Omental fat pad (tissue), 4 donors: ENCODE data around the gene THY1. TPM values are rescaled to one million over a fixed set of nuclear protein-coding genes. Genes with fewer than 3 reads are reported as not detected.
"Not testable (repeated sequence)": the region's sequence is repeated elsewhere in the genome, so short reads cannot be mapped to it uniquely, and the experiment has no call there.

Experiments
- ATAC-seq: fragments of 150-250 bp; one replicate; pipeline ENCODE4 v1.9.1; 2016; ENCODE audit warnings: mild to moderate bottlenecking, moderate library complexity; ENCODE audit not compliant: low FRiP score
- DNase-seq: peaks from one replicate; pipeline ENCODE4 v3.0.0-alpha.2; 2019; ENCODE audit warnings: low spot score
- total RNA-seq, 4 donors: library from RNA; depleted of rRNA; stranded (reverse); fragments of >200 nt; gene quantifications; one replicate each; pipeline ENCODE4 v1.1.0, GENCODE V29; 2016
- TF ChIP-seq, protein P1 (sequence below), 3 donors: fragments of 450-650 bp; IDR thresholded peaks; one replicate each; pipeline ENCODE4 v1.5.1; 2016 to 2017; ENCODE audit warnings: antibody characterized with exemption in 3 of 3, mild to moderate bottlenecking in 3 of 3, moderate library complexity in 2 of 3

Gene THY1
- total RNA-seq, 4 donors from 2014 or later = 12.0 to 71.5 (median 33.3) TPM

DNA sequence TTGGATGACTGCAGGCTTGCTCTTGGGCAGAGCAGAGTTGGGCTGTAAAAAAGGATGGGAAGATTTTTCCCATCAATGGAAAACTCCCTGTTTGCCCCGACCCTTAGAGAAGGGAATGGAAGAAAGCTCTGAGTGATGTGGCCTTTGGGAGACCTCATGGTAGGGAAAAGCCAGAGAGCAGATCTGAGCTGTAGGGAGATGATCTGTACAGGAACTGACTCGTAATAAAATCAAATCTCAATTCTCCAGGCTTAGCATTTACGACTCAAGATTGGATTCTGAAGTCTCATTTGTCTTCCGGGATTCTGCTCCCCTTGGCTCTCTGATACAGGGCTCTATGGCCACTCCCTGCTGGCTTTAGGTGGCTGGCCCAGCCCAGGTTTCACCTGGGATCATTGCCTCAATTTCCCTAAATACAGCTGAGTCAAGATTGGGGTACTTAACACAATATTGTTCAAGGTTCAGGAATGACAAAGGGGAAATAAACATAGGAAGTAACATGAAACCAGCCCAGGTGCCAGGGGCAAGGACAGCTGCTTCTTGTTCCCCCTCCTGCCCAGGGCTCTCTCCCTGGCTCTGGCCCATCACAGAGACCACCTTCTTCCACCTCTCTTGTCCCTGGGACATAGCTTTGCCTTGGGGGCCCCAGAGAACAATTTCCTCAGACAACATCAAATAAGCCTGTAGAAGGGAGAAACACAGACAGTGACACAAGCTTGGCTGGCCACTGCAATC is 38.4 kb upstream of the THY1 start:
- no peak for DNase-seq
- ATAC-seq = no peak
- TF ChIP-seq, protein P1, sequence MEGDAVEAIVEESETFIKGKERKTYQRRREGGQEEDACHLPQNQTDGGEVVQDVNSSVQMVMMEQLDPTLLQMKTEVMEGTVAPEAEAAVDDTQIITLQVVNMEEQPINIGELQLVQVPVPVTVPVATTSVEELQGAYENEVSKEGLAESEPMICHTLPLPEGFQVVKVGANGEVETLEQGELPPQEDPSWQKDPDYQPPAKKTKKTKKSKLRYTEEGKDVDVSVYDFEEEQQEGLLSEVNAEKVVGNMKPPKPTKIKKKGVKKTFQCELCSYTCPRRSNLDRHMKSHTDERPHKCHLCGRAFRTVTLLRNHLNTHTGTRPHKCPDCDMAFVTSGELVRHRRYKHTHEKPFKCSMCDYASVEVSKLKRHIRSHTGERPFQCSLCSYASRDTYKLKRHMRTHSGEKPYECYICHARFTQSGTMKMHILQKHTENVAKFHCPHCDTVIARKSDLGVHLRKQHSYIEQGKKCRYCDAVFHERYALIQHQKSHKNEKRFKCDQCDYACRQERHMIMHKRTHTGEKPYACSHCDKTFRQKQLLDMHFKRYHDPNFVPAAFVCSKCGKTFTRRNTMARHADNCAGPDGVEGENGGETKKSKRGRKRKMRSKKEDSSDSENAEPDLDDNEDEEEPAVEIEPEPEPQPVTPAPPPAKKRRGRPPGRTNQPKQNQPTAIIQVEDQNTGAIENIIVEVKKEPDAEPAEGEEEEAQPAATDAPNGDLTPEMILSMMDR (IDR thresholded peaks at IDR 0.05) = no peak

DNA sequence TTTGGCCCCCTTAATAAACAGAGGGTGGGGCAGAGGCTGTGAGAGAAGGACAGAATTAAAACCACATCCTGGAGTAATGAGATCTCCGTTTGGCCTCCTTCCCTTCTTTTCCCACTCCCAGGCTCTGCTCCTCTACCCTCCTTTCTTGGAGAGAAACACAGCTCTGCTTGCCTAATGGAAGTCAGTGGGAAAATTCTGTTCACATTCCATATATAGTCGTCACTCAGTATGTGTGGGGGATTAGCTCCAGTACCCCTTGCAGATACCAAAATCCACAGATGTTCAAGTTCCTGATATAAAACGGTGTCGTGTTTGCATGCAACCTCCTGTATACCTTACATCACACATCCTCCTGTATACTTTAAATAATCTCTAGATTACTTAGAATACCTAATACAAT is 37.6 kb upstream of the THY1 start:
- TF ChIP-seq, protein P1 (IDR thresholded peaks at IDR 0.05) = no peak
- ATAC-seq (peak; percentile 84), DNase-seq (no peak)

DNA sequence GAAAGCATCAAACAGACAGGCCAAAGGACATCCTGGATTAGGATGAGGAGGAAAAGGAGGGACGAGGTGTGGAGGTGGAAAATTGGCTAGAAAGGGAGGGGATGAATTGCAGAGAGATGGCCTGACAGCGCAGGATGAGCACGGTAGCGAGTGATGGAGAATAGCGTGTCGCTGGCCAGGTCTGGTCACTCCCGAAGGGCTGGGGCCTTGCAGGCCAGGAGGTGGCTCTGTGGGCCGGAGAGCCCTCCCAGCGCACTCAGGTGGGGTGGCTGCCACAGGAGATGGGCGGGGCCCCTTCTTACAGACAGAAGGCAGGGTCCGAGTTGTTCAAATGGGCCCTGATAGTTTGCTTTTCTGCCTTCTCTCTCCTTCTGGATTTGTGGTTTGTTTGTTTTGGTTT is 37.1 kb upstream of the THY1 start:
- TF ChIP-seq, protein P1 (IDR thresholded peaks at IDR 0.05) = no peak

DNA sequence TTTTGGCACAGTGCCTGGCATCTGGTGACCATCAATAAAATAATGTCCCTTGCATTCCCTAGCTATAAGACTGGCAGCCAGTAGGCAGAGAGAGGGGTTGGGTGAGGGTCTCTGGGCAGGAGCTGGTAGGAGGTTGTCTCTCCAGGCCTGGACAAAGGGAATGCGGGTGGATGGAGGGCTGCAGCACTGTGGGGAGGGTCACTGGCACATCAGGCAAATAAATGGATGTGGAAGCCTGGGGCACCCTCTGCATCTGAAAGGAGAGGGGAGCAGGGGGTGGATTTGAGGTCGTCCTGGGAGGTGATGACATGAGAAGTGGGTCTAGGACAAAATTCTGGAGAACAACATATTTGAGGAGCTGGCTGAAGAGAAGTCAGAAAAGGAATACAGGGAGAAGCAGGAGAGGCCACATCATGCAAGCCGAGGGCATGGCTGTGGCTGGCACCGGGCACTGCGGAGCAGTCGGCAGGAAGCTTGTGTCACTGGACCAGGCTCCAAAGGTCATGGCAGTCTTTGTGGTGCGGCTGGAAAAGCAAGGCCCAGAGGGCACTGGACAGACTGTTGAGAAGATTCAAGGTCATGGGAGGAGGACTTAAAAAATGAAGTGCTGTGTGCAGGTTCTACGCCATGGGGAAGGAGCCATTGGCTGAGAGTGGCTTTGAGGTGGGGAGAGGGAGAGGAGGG is 36.5 kb upstream of the THY1 start:
- no peak for ATAC-seq
- TF ChIP-seq, protein P1 (IDR thresholded peaks at IDR 0.05) = no peak
- no peak for DNase-seq

More for the DNA sequence above, 37.1 kb upstream of the THY1 start:
- ATAC-seq = no peak
- DNase-seq = no peak

DNA sequence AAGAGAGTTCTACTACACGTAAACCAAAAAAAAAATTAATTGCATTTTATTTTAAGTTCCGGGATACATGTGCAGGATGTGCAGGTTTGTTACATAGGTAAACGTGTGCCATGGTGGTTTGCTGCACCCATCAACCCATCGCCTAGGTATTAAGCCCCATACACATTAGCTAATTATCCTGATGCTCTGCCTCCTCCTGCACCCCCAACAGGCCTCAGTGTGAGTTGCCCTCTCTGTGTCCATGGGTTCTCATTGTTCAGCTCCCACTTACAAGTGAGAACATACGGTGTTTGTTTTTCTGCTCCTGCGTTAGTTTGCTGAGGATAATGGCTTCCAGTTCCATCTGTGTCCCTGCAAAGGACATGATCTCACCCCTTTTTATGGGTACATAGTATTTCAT is 32.7 kb upstream of the THY1 start:
- not testable (repeated sequence) for ATAC-seq

DNA sequence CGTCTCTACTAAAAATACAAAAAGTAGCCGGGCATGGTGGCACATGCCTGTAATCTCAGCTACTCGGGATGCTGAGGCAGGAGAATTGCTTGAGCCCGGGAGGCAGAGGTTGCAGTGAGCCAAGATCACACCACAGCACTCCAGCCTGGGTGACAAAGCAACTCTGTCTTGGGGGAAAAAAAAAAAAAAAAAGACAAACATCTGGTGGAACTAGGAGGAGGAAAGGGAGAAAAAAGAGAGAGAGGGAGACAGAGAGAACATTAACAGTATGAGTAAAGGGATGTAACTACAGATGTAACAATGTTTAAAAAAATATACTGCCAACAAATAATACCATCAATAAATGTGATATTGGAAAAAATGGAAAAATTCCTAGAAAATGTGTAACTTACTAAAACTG is 32.3 kb upstream of the THY1 start:
- ATAC-seq = not testable (repeated sequence)

More for the DNA sequence above, 32.7 kb upstream of the THY1 start:
- not testable (repeated sequence) for DNase-seq

DNA sequence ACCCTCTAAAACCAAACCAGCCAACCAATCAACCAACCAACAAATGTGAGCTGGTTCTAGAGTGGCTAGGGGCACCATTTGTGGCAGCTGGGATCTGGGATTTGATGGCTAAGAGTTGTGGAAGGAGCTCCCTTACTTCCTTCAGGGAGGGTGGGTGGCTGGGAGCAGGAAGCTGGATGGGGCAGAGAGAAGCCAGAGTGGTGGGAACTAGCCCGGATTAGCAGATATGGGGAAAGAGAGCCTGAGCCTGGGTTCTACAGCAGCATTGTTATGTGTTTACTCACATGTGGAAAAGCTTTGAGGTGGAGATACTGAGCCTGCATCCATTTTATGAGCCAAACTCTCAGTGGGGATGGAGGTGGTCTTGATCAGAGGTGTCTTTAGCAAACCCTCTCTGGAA is 30.9 kb upstream of the THY1 start:
- no peak for ATAC-seq
- DNase-seq = no peak
- TF ChIP-seq, protein P1 (IDR thresholded peaks at IDR 0.05) = no peak

More for the DNA sequence above, 32.3 kb upstream of the THY1 start:
- not testable (repeated sequence) for DNase-seq
